Keratinocyte (primary cell): ENCODE data around the gene OR10C1.
"Not testable (repeated sequence)": the region's sequence is repeated elsewhere in the genome, so short reads cannot be mapped to it uniquely, and the experiment has no call there.

ENCODE experiments used
- EZH2 ChIP-seq: IDR thresholded peaks from one replicate; pipeline ENCODE4 v1.6.1; 2012; ENCODE audit warnings: inconsistent platforms, mild to moderate bottlenecking, low read length, moderate library complexity
- TF ChIP-seq, protein P1 (sequence below), 3 experiments: IDR thresholded peaks in 1 of 3; conservative IDR thresholded peaks in 1 of 3; optimal IDR thresholded peaks in 1 of 3; 2 replicates in 2 of 3; 3 replicates in 1 of 3; pipeline versions ENCODE3 to v1.5.1; 2011; ENCODE audit warnings: low read length in 3 of 3, mild to moderate bottlenecking in 3 of 3, moderate library complexity in 2 of 3, control low read depth in 1 of 3, inconsistent platforms in 1 of 3; ENCODE audit not compliant: insufficient read depth in 2 of 3; ENCODE audit errors: extremely low read depth in 1 of 3

GRCh38 chr6:29444031-29444430 lies 4.9 kb downstream of the OR10C1 start:
- TF ChIP-seq, protein P1, sequence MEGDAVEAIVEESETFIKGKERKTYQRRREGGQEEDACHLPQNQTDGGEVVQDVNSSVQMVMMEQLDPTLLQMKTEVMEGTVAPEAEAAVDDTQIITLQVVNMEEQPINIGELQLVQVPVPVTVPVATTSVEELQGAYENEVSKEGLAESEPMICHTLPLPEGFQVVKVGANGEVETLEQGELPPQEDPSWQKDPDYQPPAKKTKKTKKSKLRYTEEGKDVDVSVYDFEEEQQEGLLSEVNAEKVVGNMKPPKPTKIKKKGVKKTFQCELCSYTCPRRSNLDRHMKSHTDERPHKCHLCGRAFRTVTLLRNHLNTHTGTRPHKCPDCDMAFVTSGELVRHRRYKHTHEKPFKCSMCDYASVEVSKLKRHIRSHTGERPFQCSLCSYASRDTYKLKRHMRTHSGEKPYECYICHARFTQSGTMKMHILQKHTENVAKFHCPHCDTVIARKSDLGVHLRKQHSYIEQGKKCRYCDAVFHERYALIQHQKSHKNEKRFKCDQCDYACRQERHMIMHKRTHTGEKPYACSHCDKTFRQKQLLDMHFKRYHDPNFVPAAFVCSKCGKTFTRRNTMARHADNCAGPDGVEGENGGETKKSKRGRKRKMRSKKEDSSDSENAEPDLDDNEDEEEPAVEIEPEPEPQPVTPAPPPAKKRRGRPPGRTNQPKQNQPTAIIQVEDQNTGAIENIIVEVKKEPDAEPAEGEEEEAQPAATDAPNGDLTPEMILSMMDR (optimal IDR thresholded peaks at IDR 0.05 in 1 of 3, IDR thresholded peaks at IDR 0.05 in 1 of 3, conservative IDR thresholded peaks at IDR 0.05 in 1 of 3; ENCODE audit: extremely low read depth in 1 of 3, insufficient read depth in 2 of 3, low read length in 3 of 3) = not testable (repeated sequence)
- not testable (repeated sequence) for TF ChIP-seq EZH2
